Activated CD4-positive, alpha-beta T cell treated with anti-CD3 and anti-CD28 coated beads, Interleukin-10, Interleukin-2, amounts not matched to agents 100 ng/mL and 50 ng/mL, durations not matched to agents 16 hours and 8 hours (primary cell): ENCODE measurements around the gene ATM.
"Not testable (repeated sequence)": the region's sequence is repeated elsewhere in the genome, so short reads cannot be mapped to it uniquely, and the experiment has no call there.

Experiments
- DNase-seq: peaks from one replicate; pipeline ENCODE4 v3.0.0-alpha.2; 2020

Gene ATM

GRCh38 chr11:108221371-108221770 lies 1.5 kb upstream of the ATM start:
- DNase-seq, result no peak

- DNase-seq, result peak; percentile 36
Measured at GRCh38 chr11:108221911-108222573, 825 bp upstream of the ATM start.

- peak; percentile 88 for DNase-seq
Measured at GRCh38 chr11:108223348-108224149, 682 bp downstream of the ATM start.

GRCh38 chr11:108224366-108224765 lies 1.5 kb downstream of the ATM start:
- DNase-seq, result no peak

GRCh38 chr11:108224911-108225786 lies 2.3 kb downstream of the ATM start:
- peak; percentile 77 for DNase-seq

GRCh38 chr11:108226036-108226435 lies 3.2 kb downstream of the ATM start:
- no peak for DNase-seq

GRCh38 chr11:108228251-108228650 lies 5.4 kb downstream of the ATM start:
- DNase-seq, result no peak

- no peak for DNase-seq
Measured at GRCh38 chr11:108233277-108233945, 10.5 kb downstream of the ATM start.

- DNase-seq, result no peak
Measured at GRCh38 chr11:108235192-108235591, 12.3 kb downstream of the ATM start.

GRCh38 chr11:108235633-108236032 lies 12.8 kb downstream of the ATM start:
- no peak for DNase-seq

GRCh38 chr11:108237058-108237481 lies 14.2 kb downstream of the ATM start:
- peak; percentile 57 for DNase-seq

GRCh38 chr11:108239076-108239475 lies 16.2 kb downstream of the ATM start:
- DNase-seq, result no peak

GRCh38 chr11:108241330-108242037 lies 18.6 kb downstream of the ATM start:
- DNase-seq, result peak; percentile 59

- DNase-seq, result no peak
Measured at GRCh38 chr11:108242422-108242821, 19.6 kb downstream of the ATM start.

- DNase-seq, result no peak
Measured at GRCh38 chr11:108246308-108246707, 23.4 kb downstream of the ATM start.

- DNase-seq, result no peak
Measured at GRCh38 chr11:108246885-108247284, 24.0 kb downstream of the ATM start.

- no peak for DNase-seq
Measured at GRCh38 chr11:108253176-108253575, 30.3 kb downstream of the ATM start.

- no peak for DNase-seq
Measured at GRCh38 chr11:108269583-108269982, 46.7 kb downstream of the ATM start.

- not testable (repeated sequence) for DNase-seq
Measured at GRCh38 chr11:108276985-108277616, 54.2 kb downstream of the ATM start.

- no peak for DNase-seq
Measured at GRCh38 chr11:108278546-108278945, 55.7 kb downstream of the ATM start.

GRCh38 chr11:108278954-108279353 lies 56.1 kb downstream of the ATM start:
- DNase-seq, result no peak

GRCh38 chr11:108286370-108286769 lies 63.5 kb downstream of the ATM start:
- no peak for DNase-seq
